Lung (tissue), 12 donors: ENCODE measurements around the gene KCNC4. TPM values are rescaled to one million over a fixed set of nuclear protein-coding genes. Genes with fewer than 3 reads are reported as not detected.
A peak's percentile ranks its signal among the peaks of the same experiment; 100 is the strongest.

ENCODE experiments used
- ATAC-seq: fragments of 200-7000 bp; cut with Tn5 transposase; one replicate; pipeline ENCODE4 v1.9.1; 2020; ENCODE audit warnings: moderate number of reproducible peaks; ENCODE audit not compliant: insufficient read depth, low FRiP score
- DNase-seq, 3 donors: peaks; one replicate each; pipeline ENCODE4 v3.0.0-alpha.2; 2013 to 2017
- H3K27ac ChIP-seq, 2 donors: one replicate each; pipeline ENCODE4 v1.5.1; 2013; ENCODE audit warnings: mild to moderate bottlenecking in 2 of 2, moderate library complexity in 2 of 2, control low read depth in 1 of 2, inconsistent platforms in 1 of 2, low read depth in 1 of 2, low read length in 1 of 2
- H3K27me3 ChIP-seq, 3 donors: one replicate each; pipeline ENCODE4 v1.5.1; 2013; ENCODE audit warnings: low read length in 2 of 3; ENCODE audit not compliant: control insufficient read depth in 3 of 3, insufficient read depth in 3 of 3
- H3K36me3 ChIP-seq, 4 donors: one replicate each; pipeline ENCODE4 v1.5.1; 2013; ENCODE audit warnings: low read length in 4 of 4, mild to moderate bottlenecking in 1 of 4, moderate library complexity in 1 of 4; ENCODE audit not compliant: control insufficient read depth in 4 of 4, insufficient read depth in 4 of 4
- H3K4me1 ChIP-seq, 5 donors: one replicate each; pipeline ENCODE4 v1.5.1; 2013; ENCODE audit warnings: low read length in 5 of 5, mild to moderate bottlenecking in 2 of 5, moderate library complexity in 1 of 5; ENCODE audit not compliant: control insufficient read depth in 5 of 5, insufficient read depth in 5 of 5
- H3K4me3 ChIP-seq: one replicate; pipeline ENCODE4 v1.5.1; 2013; ENCODE audit warnings: mild to moderate bottlenecking, control low read depth, moderate library complexity
- H3K9ac ChIP-seq, 2 donors: one replicate each; pipeline ENCODE4 v1.5.1; 2013; ENCODE audit warnings: low read length in 2 of 2, control low read depth in 1 of 2; ENCODE audit not compliant: insufficient read depth in 1 of 2
- H3K9me3 ChIP-seq, 4 donors: one replicate each; pipeline ENCODE4 v1.5.1; 2013; ENCODE audit warnings: low read length in 3 of 4, mild to moderate bottlenecking in 1 of 4, moderate library complexity in 1 of 4; ENCODE audit not compliant: control insufficient read depth in 4 of 4, insufficient read depth in 3 of 4
- CTCF ChIP-seq: IDR thresholded peaks from 2 replicates; pipeline ENCODE4 v1.5.1; 2012; ENCODE audit warnings: mild to moderate bottlenecking; ENCODE audit errors: control extremely low read depth, extremely low read depth
- WGBS, 2 donors: extraction: QIAGEN DNeasy Blood & Tissue Kit; methylation state at CpG; one replicate each; pipeline ENCODE4 v1.1.7; 2013; 5-methylcytosine and 5-hydroxymethylcytosine counted together
- polyA plus RNA-seq, 2 donors: library from polyadenylated mRNA; stranded (reverse); fragments of 200-250 nt; gene quantifications; one replicate each; pipeline ENCODE4 v1.2.1, GENCODE V29; 2013
- total RNA-seq, 2 donors: library from RNA; depleted of rRNA in 1 of 2; stranded (reverse); fragments of >200 nt in 1 of 2; gene quantifications; one replicate each; pipeline ENCODE4 v1.2.1, GENCODE V29; 2014 to 2021
- donor health status: control.
- donor health status: control.
- donor health status: Bipolar disorder and iron deficiency.
- donor health status: healthy.
- donor health status: DM: yes; HTN: yes; CAD: no.

Gene KCNC4
- total and polyA plus RNA-seq, 4 donors = 3.1 to 9.2 (median 3.5) TPM

- Histone ChIP-seq H3K4me3 (no peak overlapping the region), H3K36me3 (no peaks in the 10 kb centered on the region), H3K27ac (peak overlapping the region in 1 of 2 donors; percentile 94), H3K27me3 (peaks cover 0 to 36% (median 29%) of the 10 kb centered on the region in 3 donors), H3K9ac (no peak overlapping the region), H3K4me1 (peaks cover 0 to 12% (median 4%) of the 10 kb centered on the region in 5 donors), H3K9me3 (no peaks in the 10 kb centered on the region)
- no peak for TF ChIP-seq CTCF
- WGBS, 2 donors = 52 to 53% methylated on average over 7 of the region's 7 CpGs
- peak in 1 of 3 donors; percentile 11 for DNase-seq
- no peak for ATAC-seq
Measured at GRCh38 chr1:110208916-110209645, 1.0 kb upstream of the KCNC4 start.

GRCh38 chr1:110210604-110211495, 736 bp downstream of the KCNC4 start:
- ATAC-seq (peak; percentile 15), DNase-seq (peak; percentile 25 to 43 (median 37))
- Histone ChIP-seq H3K27ac (peak overlapping the region; percentile 55 to 60), H3K4me1 (peaks cover 0 to 12% (median 4%) of the 10 kb centered on the region in 5 donors), H3K36me3 (no peaks in the 10 kb centered on the region), H3K9ac (no peak overlapping the region), H3K9me3 (no peaks in the 10 kb centered on the region), H3K4me3 (peak overlapping the region; percentile 70), H3K27me3 (peaks cover 0 to 46% (median 29%) of the 10 kb centered on the region in 3 donors)
- WGBS, 2 donors = 0 to 1% methylated on average over 75 to 101 of the region's 101 CpGs
- TF ChIP-seq CTCF = no peak

GRCh38 chr1:110211496-110212168, 1.5 kb downstream of the KCNC4 start:
- ATAC-seq = no peak

More at GRCh38 chr1:110211496-110212168, 1.5 kb downstream of the KCNC4 start:
- H3K36me3 ChIP-seq = no peaks in the 10 kb centered on the region
- WGBS, 2 donors = 4 to 7% methylated on average over 75 to 81 of the region's 81 CpGs
- no peaks in the 10 kb centered on the region for H3K9me3 ChIP-seq
- no peak for TF ChIP-seq CTCF
- peak overlapping the region; percentile 70 for H3K4me3 ChIP-seq
- H3K27me3 ChIP-seq = peaks cover 0 to 46% (median 29%) of the 10 kb centered on the region in 3 donors
- DNase-seq = no peak
- peak overlapping the region in 1 of 2 donors; percentile 60 for H3K27ac ChIP-seq
- no peak overlapping the region for H3K9ac ChIP-seq
- H3K4me1 ChIP-seq = peaks cover 0 to 12% (median 4%) of the 10 kb centered on the region in 5 donors
